ENCODE measurements around the gene KRT80. TPM values are rescaled to one million over a fixed set of nuclear protein-coding genes. Genes with fewer than 3 reads are reported as not detected.

KRT80 gene
- total RNA-seq, 1 experiment from 2014 or later = not detected

DNA sequence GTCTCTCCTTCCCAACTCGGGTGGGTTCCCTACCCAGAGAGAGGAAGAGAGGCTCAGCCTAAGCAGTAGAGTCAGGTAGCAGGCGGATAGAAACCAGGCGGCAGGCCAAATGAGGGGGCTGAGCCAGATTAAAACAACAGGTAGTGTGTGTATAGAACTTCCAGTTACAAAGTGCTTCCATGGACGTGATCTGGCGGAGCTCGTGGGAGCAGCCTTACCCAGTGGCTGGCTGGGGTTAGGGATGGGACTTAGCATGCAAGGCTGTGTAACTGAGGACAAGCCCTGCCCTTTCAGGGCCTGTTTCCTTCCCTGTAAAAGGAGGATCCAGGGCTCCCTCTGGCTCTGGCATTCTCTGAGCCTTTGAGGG is 8.3 kb downstream of the KRT80 start:
- Histone ChIP-seq H3K4me1 (ENCODE audit: low read length) (no peaks in the 10 kb centered on the region), H3K79me2 (ENCODE audit: low read length) (no peaks in the 10 kb centered on the region), H2AFZ (ENCODE audit: low read length) (no peak overlapping the region), H3K4me3 (ENCODE audit: low read length) (no peak overlapping the region), H3K27ac (ENCODE audit: low read length) (no peak overlapping the region), H4K20me1 (ENCODE audit: insufficient read depth, low read depth, low read length) (no peaks in the 10 kb centered on the region; the same call in 1 of the 2 replicates), H3K9ac (ENCODE audit: low read length) (no peak overlapping the region), H3K4me2 (ENCODE audit: low read depth, low read length, poor library complexity, severe bottlenecking) (no peak overlapping the region), H3K9me2 (replicated peaks; ENCODE audit: insufficient read depth, low read length) (no peaks in the 10 kb centered on the region), H3K27me3 (ENCODE audit: low read length) (no peaks in the 10 kb centered on the region), H3K36me3 (ENCODE audit: insufficient read depth, low read length) (no peaks in the 10 kb centered on the region), H3K9me3 (ENCODE audit: low read length) (no peaks in the 10 kb centered on the region)
- DNase-seq = no peak

DNA sequence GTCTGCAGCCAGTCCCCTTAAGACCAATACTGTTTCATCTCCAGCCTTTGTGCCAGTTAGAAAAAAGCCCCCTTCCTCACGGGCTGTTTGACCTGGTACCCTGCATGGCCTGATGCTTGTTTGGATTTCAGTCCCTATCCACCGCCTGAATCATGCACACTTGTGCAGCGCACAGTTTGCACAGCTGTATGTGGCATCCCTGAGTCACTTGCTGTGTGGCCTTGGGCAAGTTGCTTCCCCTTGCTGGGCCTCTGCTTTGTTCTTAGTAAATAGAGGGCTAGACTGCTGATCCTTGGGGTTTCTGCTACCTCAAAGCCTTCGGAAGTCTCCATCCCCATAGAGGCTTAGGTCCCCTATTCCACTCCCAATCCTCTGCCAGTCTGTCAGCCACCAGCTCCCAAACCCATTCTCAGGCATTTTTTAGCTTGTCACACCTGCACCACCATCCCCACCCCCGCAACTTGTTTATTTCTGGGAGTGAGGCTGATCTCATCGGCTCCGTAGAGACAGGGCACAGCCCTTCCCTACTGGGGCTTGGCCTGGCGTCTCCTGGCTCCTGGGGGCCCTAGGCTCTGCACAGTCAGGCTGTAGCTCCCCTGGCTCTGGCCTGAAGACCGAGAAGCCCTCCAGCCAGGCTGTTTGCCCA is 8.8 kb downstream of the KRT80 start:
- Histone ChIP-seq H3K9ac (ENCODE audit: low read length) (no peak overlapping the region), H3K36me3 (ENCODE audit: insufficient read depth, low read length) (no peaks in the 10 kb centered on the region), H3K4me1 (ENCODE audit: low read length) (no peaks in the 10 kb centered on the region), H3K4me2 (ENCODE audit: low read depth, low read length, poor library complexity, severe bottlenecking) (no peak overlapping the region), H3K27ac (ENCODE audit: low read length) (no peak overlapping the region), H2AFZ (ENCODE audit: low read length) (no peak overlapping the region), H3K4me3 (ENCODE audit: low read length) (no peak overlapping the region), H4K20me1 (ENCODE audit: insufficient read depth, low read depth, low read length) (no peaks in the 10 kb centered on the region; the same call in 1 of the 2 replicates), H3K79me2 (ENCODE audit: low read length) (no peaks in the 10 kb centered on the region), H3K27me3 (ENCODE audit: low read length) (no peaks in the 10 kb centered on the region), H3K9me2 (replicated peaks; ENCODE audit: insufficient read depth, low read length) (no peaks in the 10 kb centered on the region), H3K9me3 (ENCODE audit: low read length) (no peaks in the 10 kb centered on the region)
- no peak for DNase-seq

DNA sequence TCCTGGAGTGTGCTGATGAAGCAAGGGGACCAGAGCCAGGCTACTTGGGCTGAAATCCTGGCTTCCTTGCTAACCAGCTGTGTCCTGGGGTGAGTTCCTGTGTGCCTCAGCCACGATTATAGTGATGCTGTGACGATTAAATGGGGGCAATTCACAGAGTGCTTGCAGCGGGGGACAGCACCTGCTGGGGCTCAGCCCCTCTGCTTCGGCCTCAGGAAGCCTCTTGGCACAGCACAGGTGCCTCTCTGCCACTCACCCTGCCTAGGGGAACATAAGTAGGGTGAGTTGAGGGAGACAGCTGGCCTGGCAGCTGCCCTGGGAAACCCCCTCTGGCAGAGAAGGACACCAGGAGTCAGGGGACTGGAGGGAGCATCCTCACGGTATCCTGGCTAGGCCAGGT is 9.4 kb downstream of the KRT80 start:
- Histone ChIP-seq H3K4me1 (ENCODE audit: low read length) (no peaks in the 10 kb centered on the region), H3K79me2 (ENCODE audit: low read length) (no peaks in the 10 kb centered on the region), H3K9me3 (ENCODE audit: low read length) (no peaks in the 10 kb centered on the region), H3K27ac (ENCODE audit: low read length) (no peak overlapping the region), H3K27me3 (ENCODE audit: low read length) (no peaks in the 10 kb centered on the region), H2AFZ (ENCODE audit: low read length) (no peak overlapping the region), H3K9ac (ENCODE audit: low read length) (no peak overlapping the region), H4K20me1 (ENCODE audit: insufficient read depth, low read depth, low read length) (no peaks in the 10 kb centered on the region; the same call in 1 of the 2 replicates), H3K4me2 (ENCODE audit: low read depth, low read length, poor library complexity, severe bottlenecking) (no peak overlapping the region), H3K4me3 (ENCODE audit: low read length) (no peak overlapping the region), H3K9me2 (replicated peaks; ENCODE audit: insufficient read depth, low read length) (no peaks in the 10 kb centered on the region), H3K36me3 (ENCODE audit: insufficient read depth, low read length) (no peaks in the 10 kb centered on the region)
- no peak for DNase-seq

DNA sequence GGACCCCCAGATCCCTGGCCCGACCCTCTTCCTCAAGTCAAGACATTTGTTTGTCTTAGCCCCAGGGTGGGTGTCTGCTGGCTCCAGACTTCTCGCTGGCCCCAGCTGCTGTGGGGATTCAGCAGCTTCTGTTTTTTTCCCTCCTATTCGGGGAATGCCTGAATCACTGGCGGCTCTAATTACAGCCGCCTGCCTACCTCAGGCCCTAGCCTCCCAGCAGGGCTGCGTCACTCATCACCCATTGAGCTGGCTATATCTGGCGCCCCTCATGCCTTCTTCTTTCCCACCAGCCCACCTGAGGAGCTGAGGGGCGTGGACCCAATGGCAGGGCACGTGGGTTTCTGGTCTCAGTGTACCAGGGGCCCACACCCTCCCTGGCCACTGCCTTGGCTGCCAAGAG is 10.1 kb downstream of the KRT80 start:
- H3K9me2 ChIP-seq (replicated peaks; ENCODE audit: insufficient read depth, low read length) = no peaks in the 10 kb centered on the region
- H3K4me1 ChIP-seq (ENCODE audit: low read length) = no peaks in the 10 kb centered on the region
- no peak for DNase-seq
- H3K27me3 ChIP-seq (ENCODE audit: low read length) = no peaks in the 10 kb centered on the region
- H4K20me1 ChIP-seq (ENCODE audit: insufficient read depth, low read depth, low read length) = no peaks in the 10 kb centered on the region; the same call in 1 of the 2 replicates
- no peak overlapping the region for H3K4me3 ChIP-seq (ENCODE audit: low read length)
- no peak overlapping the region for H3K9ac ChIP-seq (ENCODE audit: low read length)
- H2AFZ ChIP-seq (ENCODE audit: low read length) = no peak overlapping the region
- H3K4me2 ChIP-seq (ENCODE audit: low read depth, low read length, poor library complexity, severe bottlenecking) = no peak overlapping the region
- H3K9me3 ChIP-seq (ENCODE audit: low read length) = no peaks in the 10 kb centered on the region
- H3K79me2 ChIP-seq (ENCODE audit: low read length) = no peaks in the 10 kb centered on the region
- no peaks in the 10 kb centered on the region for H3K36me3 ChIP-seq (ENCODE audit: insufficient read depth, low read length)
- no peak overlapping the region for H3K27ac ChIP-seq (ENCODE audit: low read length)

DNA sequence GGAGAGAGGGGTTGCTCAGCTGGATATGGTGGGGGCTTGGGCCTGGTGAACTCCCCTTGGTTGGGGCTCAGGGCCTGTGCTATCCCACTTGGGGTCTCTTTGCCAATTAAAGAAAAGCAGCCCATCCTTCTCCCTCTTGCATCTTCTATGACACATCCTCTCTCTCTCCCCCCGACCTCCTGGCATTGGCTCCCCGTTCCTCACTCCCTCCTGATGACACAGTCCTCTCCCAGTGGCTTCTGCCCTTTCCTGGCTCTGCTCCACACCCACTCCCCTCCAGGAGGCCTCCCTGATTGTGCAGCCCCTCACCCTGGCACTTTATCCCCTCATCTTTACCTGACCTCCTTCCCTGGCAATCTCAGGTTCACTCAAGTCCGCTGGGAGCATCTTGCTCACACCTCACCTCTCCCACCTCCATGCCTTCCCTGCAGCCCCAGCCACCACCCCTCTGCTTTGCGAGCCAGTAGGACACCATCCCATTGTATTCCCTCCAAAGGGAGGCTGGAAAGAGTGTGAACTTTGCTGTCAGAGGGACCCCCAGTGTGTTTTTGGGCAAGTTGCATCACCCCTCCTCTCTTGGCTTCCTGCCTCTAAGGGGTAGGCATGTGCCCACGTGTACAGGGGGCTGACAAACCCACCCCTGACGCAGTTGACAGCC is 10.7 kb downstream of the KRT80 start:
- no peak overlapping the region for H3K4me2 ChIP-seq (ENCODE audit: low read depth, low read length, poor library complexity, severe bottlenecking)

DNA sequence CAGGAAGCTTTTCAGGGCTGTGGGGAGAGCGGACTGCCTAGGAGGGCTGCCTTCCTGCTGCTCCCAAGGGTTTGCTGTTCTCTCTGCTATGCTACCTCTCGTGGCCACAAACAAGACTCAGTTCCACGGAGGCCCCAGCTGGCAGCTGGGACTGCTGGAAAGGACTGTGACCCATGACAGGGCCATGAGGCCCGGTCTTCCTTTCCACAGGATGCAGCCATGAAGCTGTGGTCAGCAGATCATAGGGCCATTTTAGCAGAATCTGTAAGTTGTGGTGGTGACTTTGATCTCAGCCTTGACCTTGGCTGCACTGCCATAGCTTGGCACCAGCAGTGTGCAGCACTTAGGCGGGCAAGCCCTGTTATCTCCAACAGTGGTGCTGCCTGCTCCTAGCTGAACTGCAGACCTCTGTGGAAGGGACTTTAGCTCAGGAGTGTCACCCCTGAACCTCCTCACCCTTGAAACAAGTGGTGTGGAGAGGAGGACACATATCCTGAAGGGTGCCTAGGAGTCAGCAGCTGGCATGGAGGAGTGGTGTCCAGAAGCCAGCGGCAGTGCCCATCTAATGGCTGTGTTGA is 12.3 kb downstream of the KRT80 start:
- DNase-seq = no peak
- Histone ChIP-seq H3K79me2 (ENCODE audit: low read length) (no peaks in the 10 kb centered on the region), H2AFZ (ENCODE audit: low read length) (no peak overlapping the region), H3K4me1 (ENCODE audit: low read length) (no peaks in the 10 kb centered on the region), H3K27ac (ENCODE audit: low read length) (no peak overlapping the region), H3K9ac (ENCODE audit: low read length) (no peak overlapping the region), H3K9me2 (replicated peaks; ENCODE audit: insufficient read depth, low read length) (no peaks in the 10 kb centered on the region), H3K4me2 (ENCODE audit: low read depth, low read length, poor library complexity, severe bottlenecking) (no peak overlapping the region), H3K9me3 (ENCODE audit: low read length) (no peaks in the 10 kb centered on the region), H3K4me3 (ENCODE audit: low read length) (no peak overlapping the region), H3K27me3 (ENCODE audit: low read length) (no peaks in the 10 kb centered on the region), H3K36me3 (ENCODE audit: insufficient read depth, low read length) (no peaks in the 10 kb centered on the region), H4K20me1 (ENCODE audit: insufficient read depth, low read depth, low read length) (no peaks in the 10 kb centered on the region; the same call in 1 of the 2 replicates)

More for the DNA sequence above, 10.7 kb downstream of the KRT80 start:
- Histone ChIP-seq H3K36me3 (ENCODE audit: insufficient read depth, low read length) (no peaks in the 10 kb centered on the region), H3K9me3 (ENCODE audit: low read length) (no peaks in the 10 kb centered on the region), H2AFZ (ENCODE audit: low read length) (no peak overlapping the region), H3K27me3 (ENCODE audit: low read length) (no peaks in the 10 kb centered on the region), H4K20me1 (ENCODE audit: insufficient read depth, low read depth, low read length) (no peaks in the 10 kb centered on the region; the same call in 1 of the 2 replicates), H3K9me2 (replicated peaks; ENCODE audit: insufficient read depth, low read length) (no peaks in the 10 kb centered on the region), H3K27ac (ENCODE audit: low read length) (no peak overlapping the region), H3K4me3 (ENCODE audit: low read length) (no peak overlapping the region), H3K79me2 (ENCODE audit: low read length) (no peaks in the 10 kb centered on the region), H3K4me1 (ENCODE audit: low read length) (no peaks in the 10 kb centered on the region), H3K9ac (ENCODE audit: low read length) (no peak overlapping the region)
- DNase-seq = no peak

DNA sequence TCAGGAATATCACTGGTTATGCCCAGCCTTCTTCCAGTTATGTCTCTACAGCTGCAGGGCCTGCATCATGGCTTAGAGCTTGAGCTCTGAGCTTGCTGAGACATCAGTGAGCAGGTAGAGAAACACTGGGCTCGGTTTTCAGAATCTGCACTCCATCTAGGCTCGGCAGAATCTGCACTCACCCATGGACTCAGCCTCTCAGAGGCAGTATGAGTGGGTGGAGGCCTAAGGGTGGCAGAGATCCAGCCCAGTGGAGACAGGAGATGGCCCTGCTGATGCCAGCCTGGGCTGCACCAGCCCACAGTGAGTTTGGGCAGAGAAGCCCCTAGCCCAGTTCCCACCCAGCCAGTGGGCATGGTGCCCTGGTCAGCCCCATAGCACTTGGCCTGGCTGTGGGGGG is 12.8 kb downstream of the KRT80 start:
- H3K4me1 ChIP-seq (ENCODE audit: low read length) = no peaks in the 10 kb centered on the region
- no peak overlapping the region for H3K27ac ChIP-seq (ENCODE audit: low read length)
- no peaks in the 10 kb centered on the region; the same call in 1 of the 2 replicates for H4K20me1 ChIP-seq (ENCODE audit: insufficient read depth, low read depth, low read length)
- H3K4me3 ChIP-seq (ENCODE audit: low read length) = no peak overlapping the region
- no peaks in the 10 kb centered on the region for H3K79me2 ChIP-seq (ENCODE audit: low read length)
- no peak for DNase-seq
- no peak overlapping the region for H3K4me2 ChIP-seq (ENCODE audit: low read depth, low read length, poor library complexity, severe bottlenecking)
- no peak overlapping the region for H3K9ac ChIP-seq (ENCODE audit: low read length)
- H2AFZ ChIP-seq (ENCODE audit: low read length) = no peak overlapping the region
- H3K36me3 ChIP-seq (ENCODE audit: insufficient read depth, low read length) = no peaks in the 10 kb centered on the region
- no peaks in the 10 kb centered on the region for H3K9me2 ChIP-seq (replicated peaks; ENCODE audit: insufficient read depth, low read length)
- H3K27me3 ChIP-seq (ENCODE audit: low read length) = no peaks in the 10 kb centered on the region
- H3K9me3 ChIP-seq (ENCODE audit: low read length) = no peaks in the 10 kb centered on the region

DNA sequence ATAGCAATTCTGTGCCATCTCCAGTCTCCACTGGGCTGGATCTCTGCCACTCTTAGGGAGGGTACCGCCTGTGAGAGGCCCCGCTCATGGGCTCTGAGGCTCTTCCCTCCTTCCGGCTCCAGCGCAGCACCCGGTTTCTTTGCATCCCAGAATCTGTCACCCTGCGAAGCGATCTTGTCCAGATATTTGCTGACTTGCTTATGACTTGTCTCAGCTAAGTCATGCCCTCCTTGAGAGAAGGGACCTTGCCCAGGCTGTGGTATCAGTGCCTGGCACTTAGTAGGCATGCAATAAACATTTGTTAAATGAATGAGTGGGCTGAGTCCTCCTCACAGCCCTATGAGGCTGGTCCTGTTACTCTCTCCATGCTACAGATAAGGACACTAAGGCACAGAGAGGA is 13.4 kb downstream of the KRT80 start:
- Histone ChIP-seq H4K20me1 (ENCODE audit: insufficient read depth, low read depth, low read length) (no peaks in the 10 kb centered on the region; the same call in 1 of the 2 replicates), H3K4me2 (ENCODE audit: low read depth, low read length, poor library complexity, severe bottlenecking) (no peak overlapping the region), H3K4me3 (ENCODE audit: low read length) (no peak overlapping the region), H3K9me3 (ENCODE audit: low read length) (no peaks in the 10 kb centered on the region), H2AFZ (ENCODE audit: low read length) (no peak overlapping the region), H3K27me3 (ENCODE audit: low read length) (no peaks in the 10 kb centered on the region), H3K9ac (ENCODE audit: low read length) (no peak overlapping the region), H3K27ac (ENCODE audit: low read length) (no peak overlapping the region), H3K79me2 (ENCODE audit: low read length) (no peaks in the 10 kb centered on the region), H3K36me3 (ENCODE audit: insufficient read depth, low read length) (no peaks in the 10 kb centered on the region), H3K9me2 (replicated peaks; ENCODE audit: insufficient read depth, low read length) (no peaks in the 10 kb centered on the region), H3K4me1 (ENCODE audit: low read length) (no peaks in the 10 kb centered on the region)
- DNase-seq = no peak

Measured in Karpas-422 (cell line).